T-helper 9 cell (primary cell): Measurements from ENCODE around the gene CORT.
"Not testable (repeated sequence)": the region's sequence is repeated elsewhere in the genome, so short reads cannot be mapped to it uniquely, and the experiment has no call there.

Source experiments
- DNase-seq: peaks from one replicate; pipeline ENCODE4 v3.0.0-alpha.2; 2020

Gene CORT

GRCh38 chr1:10440305-10440704 lies 9.5 kb upstream of the CORT start:
- no peak for DNase-seq

- no peak for DNase-seq
Observed at GRCh38 chr1:10440794-10441193, 9.0 kb upstream of the CORT start.

GRCh38 chr1:10444248-10444647 lies 5.6 kb upstream of the CORT start:
- DNase-seq, result no peak

- no peak for DNase-seq
Observed at GRCh38 chr1:10444795-10445397, 4.9 kb upstream of the CORT start.

GRCh38 chr1:10446790-10447422 lies 2.9 kb upstream of the CORT start:
- DNase-seq, result no peak

GRCh38 chr1:10450156-10450814 lies 454 bp downstream of the CORT start:
- no peak for DNase-seq

- no peak for DNase-seq
Observed at GRCh38 chr1:10450836-10451235, 1.0 kb downstream of the CORT start.

- no peak for DNase-seq
Observed at GRCh38 chr1:10451287-10451686, 1.5 kb downstream of the CORT start.

- DNase-seq, result no peak
Observed at GRCh38 chr1:10456048-10456447, 6.2 kb downstream of the CORT start.

GRCh38 chr1:10456661-10457060 lies 6.8 kb downstream of the CORT start:
- DNase-seq, result no peak

GRCh38 chr1:10457462-10457861 lies 7.6 kb downstream of the CORT start:
- not testable (repeated sequence) for DNase-seq

- DNase-seq, result no peak
Observed at GRCh38 chr1:10457875-10458274, 8.0 kb downstream of the CORT start.

GRCh38 chr1:10459184-10459583 lies 9.4 kb downstream of the CORT start:
- no peak for DNase-seq

GRCh38 chr1:10467078-10467477 lies 17.2 kb downstream of the CORT start:
- DNase-seq, result no peak

- DNase-seq, result no peak
Observed at GRCh38 chr1:10470043-10470442, 20.2 kb downstream of the CORT start.

GRCh38 chr1:10471411-10472219 lies 21.8 kb downstream of the CORT start:
- no peak for DNase-seq

- DNase-seq, result peak; percentile 86
Observed at GRCh38 chr1:10472220-10473144, 22.7 kb downstream of the CORT start, which contains the start of gene DFFA. TSS of gene DFFA (minus strand) at chr1:10472529. CDS start at chr1:10472458, 71 bp downstream.

- DNase-seq, result no peak
Observed at GRCh38 chr1:10473145-10473765, 23.4 kb downstream of the CORT start.

GRCh38 chr1:10474309-10474612 lies 24.4 kb downstream of the CORT start:
- DNase-seq, result not testable (repeated sequence)

GRCh38 chr1:10474613-10475507 lies 25.0 kb downstream of the CORT start, which contains the start of gene PEX14:
TSS of gene PEX14 (plus strand) at chr1:10474950. CDS start at chr1:10474967, 17 bp downstream.
- DNase-seq, result peak; percentile 73

GRCh38 chr1:10475510-10475909 lies 25.7 kb downstream of the CORT start:
- DNase-seq, result no peak
